ENCODE results near the gene PDZRN4.
"Not testable (repeated sequence)": the region's sequence is repeated elsewhere in the genome, so short reads cannot be mapped to it uniquely, and the experiment has no call there.

Gene PDZRN4

GRCh38 chr12:41188058-41188840 is at the start of gene PDZRN4:
TSS of gene PDZRN4 (plus strand) at chr12:41188320.
- DNase-seq (ENCODE audit: low spot score): no peak

GRCh38 chr12:41140117-41140516 is 48.0 kb upstream of the PDZRN4 start:
- no peak for DNase-seq (ENCODE audit: low spot score)

- DNase-seq (ENCODE audit: low spot score): no peak
Observed at GRCh38 chr12:41141104-41141503, 47.0 kb upstream of the PDZRN4 start.

GRCh38 chr12:41142376-41142775 is 45.7 kb upstream of the PDZRN4 start:
- no peak for DNase-seq (ENCODE audit: low spot score)

- DNase-seq (ENCODE audit: low spot score): no peak
Observed at GRCh38 chr12:41151793-41152192, 36.3 kb upstream of the PDZRN4 start.

GRCh38 chr12:41162461-41162860 is 25.7 kb upstream of the PDZRN4 start:
- DNase-seq (ENCODE audit: low spot score): no peak

- DNase-seq (ENCODE audit: low spot score): no peak
Observed at GRCh38 chr12:41167701-41168100, 20.4 kb upstream of the PDZRN4 start.

- no peak for DNase-seq (ENCODE audit: low spot score)
Observed at GRCh38 chr12:41174602-41175001, 13.5 kb upstream of the PDZRN4 start.

- DNase-seq (ENCODE audit: low spot score): not testable (repeated sequence)
Observed at GRCh38 chr12:41179507-41179906, 8.6 kb upstream of the PDZRN4 start.

GRCh38 chr12:41184864-41185263 is 3.3 kb upstream of the PDZRN4 start:
- no peak for DNase-seq (ENCODE audit: low spot score)

GRCh38 chr12:41186026-41186425 is 2.1 kb upstream of the PDZRN4 start:
- no peak for DNase-seq (ENCODE audit: low spot score)

GRCh38 chr12:41188841-41189394 is 798 bp downstream of the PDZRN4 start:
- no peak for DNase-seq (ENCODE audit: low spot score)

- DNase-seq (ENCODE audit: low spot score): no peak
Observed at GRCh38 chr12:41189395-41190251, 1.5 kb downstream of the PDZRN4 start.

GRCh38 chr12:41190338-41190737 is 2.2 kb downstream of the PDZRN4 start:
- no peak for DNase-seq (ENCODE audit: low spot score)

GRCh38 chr12:41191549-41191948 is 3.4 kb downstream of the PDZRN4 start:
- DNase-seq (ENCODE audit: low spot score): not testable (repeated sequence)

- DNase-seq (ENCODE audit: low spot score): no peak
Observed at GRCh38 chr12:41193311-41193710, 5.2 kb downstream of the PDZRN4 start.

- no peak for DNase-seq (ENCODE audit: low spot score)
Observed at GRCh38 chr12:41202051-41202450, 13.9 kb downstream of the PDZRN4 start.

GRCh38 chr12:41205070-41205709 is 17.1 kb downstream of the PDZRN4 start:
- no peak for DNase-seq (ENCODE audit: low spot score)

GRCh38 chr12:41206298-41206697 is 18.2 kb downstream of the PDZRN4 start:
- DNase-seq (ENCODE audit: low spot score): no peak

GRCh38 chr12:41211448-41211847 is 23.3 kb downstream of the PDZRN4 start:
- no peak for DNase-seq (ENCODE audit: low spot score)

GRCh38 chr12:41212625-41213024 is 24.5 kb downstream of the PDZRN4 start:
- no peak for DNase-seq (ENCODE audit: low spot score)

- DNase-seq (ENCODE audit: low spot score): no peak
Observed at GRCh38 chr12:41213107-41213506, 25.0 kb downstream of the PDZRN4 start.
